Tongue (tissue), 2 donors: ENCODE measurements around the gene OR10T2. TPM values are rescaled to one million over a fixed set of nuclear protein-coding genes. Genes with fewer than 3 reads are reported as not detected.
"Not testable (repeated sequence)": the region's sequence is repeated elsewhere in the genome, so short reads cannot be mapped to it uniquely, and the experiment has no call there.

Experiments
- DNase-seq: peaks from one replicate; pipeline ENCODE4 v3.0.0-alpha.2; 2015
- total RNA-seq: library from RNA; depleted of rRNA; stranded (reverse); fragments of >200 nt; gene quantifications from one replicate; pipeline ENCODE4 v1.2.3, GENCODE V29; 2014

The OR10T2 gene
- not detected for total RNA-seq

- no peak for DNase-seq
Measured at GRCh38 chr1:158398818-158399514, at the start of gene OR10T2. Gene OR10T2 (minus strand): TSS chr1:158399466. CDS start chr1:158399466, 0 bp downstream.

- no peak for DNase-seq
Measured at GRCh38 chr1:158445376-158445775, 46.1 kb upstream of the OR10T2 start.

GRCh38 chr1:158434741-158435140 lies 35.5 kb upstream of the OR10T2 start:
- no peak for DNase-seq

- not testable (repeated sequence) for DNase-seq
Measured at GRCh38 chr1:158430163-158430562, 30.9 kb upstream of the OR10T2 start.

- DNase-seq = no peak
Measured at GRCh38 chr1:158426137-158426536, 26.9 kb upstream of the OR10T2 start, which contains the start of gene OR10K2. Gene OR10K2 (minus strand): TSS chr1:158426237. CDS start chr1:158420866, 5,371 bp downstream.

GRCh38 chr1:158425027-158425426 lies 25.8 kb upstream of the OR10T2 start:
- DNase-seq = no peak

GRCh38 chr1:158422212-158422611 lies 22.9 kb upstream of the OR10T2 start:
- DNase-seq = no peak

- DNase-seq = no peak
Measured at GRCh38 chr1:158417586-158417985, 18.3 kb upstream of the OR10T2 start.

GRCh38 chr1:158414651-158415345 lies 15.5 kb upstream of the OR10T2 start:
- DNase-seq = no peak

- no peak for DNase-seq
Measured at GRCh38 chr1:158407092-158407491, 7.8 kb upstream of the OR10T2 start.

GRCh38 chr1:158400871-158401270 lies 1.6 kb upstream of the OR10T2 start:
- DNase-seq = no peak

- no peak for DNase-seq
Measured at GRCh38 chr1:158396646-158397045, 2.6 kb downstream of the OR10T2 start.

- no peak for DNase-seq
Measured at GRCh38 chr1:158393476-158393875, 5.8 kb downstream of the OR10T2 start.

- no peak for DNase-seq
Measured at GRCh38 chr1:158391099-158391498, 8.2 kb downstream of the OR10T2 start.

- DNase-seq = no peak
Measured at GRCh38 chr1:158390331-158390730, 8.9 kb downstream of the OR10T2 start.

GRCh38 chr1:158374860-158375259 lies 24.4 kb downstream of the OR10T2 start:
- DNase-seq = no peak

- DNase-seq = not testable (repeated sequence)
Measured at GRCh38 chr1:158374101-158374500, 25.2 kb downstream of the OR10T2 start.

- DNase-seq = no peak
Measured at GRCh38 chr1:158371188-158371953, 27.9 kb downstream of the OR10T2 start.

- no peak for DNase-seq
Measured at GRCh38 chr1:158366783-158367182, 32.5 kb downstream of the OR10T2 start.

GRCh38 chr1:158362941-158363340 lies 36.3 kb downstream of the OR10T2 start:
- DNase-seq = no peak

- DNase-seq = no peak
Measured at GRCh38 chr1:158362482-158362881, 36.8 kb downstream of the OR10T2 start.

GRCh38 chr1:158357441-158357840 lies 41.8 kb downstream of the OR10T2 start:
- DNase-seq = no peak

GRCh38 chr1:158356616-158357015 lies 42.6 kb downstream of the OR10T2 start:
- DNase-seq = no peak
